Measurements from ENCODE around the gene FRY. TPM values are rescaled to one million over a fixed set of nuclear protein-coding genes. Genes with fewer than 3 reads are reported as not detected.

Gene FRY
- total RNA-seq, 4 donors from 2014 or later: 27.4 to 50.4 (median 39.4) TPM

- intact Hi-C loops (cut with DNase I): no loop called here
- H3K4me3 ChIP-seq (replicated peaks in 1 of 3): no peak overlapping the region
- no peaks in the 10 kb centered on the region for H3K36me3 ChIP-seq
- DNase-seq: no peak
- 83 to 85% methylated on average over 6 of the region's 6 CpGs for WGBS, 2 donors
- H3K27ac ChIP-seq: no peak overlapping the region
- TF ChIP-seq CTCF (IDR thresholded peaks at IDR 0.05) (no peak), POLR2A (IDR thresholded peaks at IDR 0.05) (no peak)
- H3K4me1 ChIP-seq: peaks cover 0 to 5% of the 10 kb centered on the region in 2 donors
- H3K27me3 ChIP-seq: no peaks in the 10 kb centered on the region
- H3K9me3 ChIP-seq: no peaks in the 10 kb centered on the region
Measured at GRCh38 chr13:32316501-32316900, 284.9 kb downstream of the FRY start.

GRCh38 chr13:32317716-32318465, 286.3 kb downstream of the FRY start:
- H3K4me3 ChIP-seq (replicated peaks in 1 of 3): no peak overlapping the region
- intact Hi-C loops (cut with DNase I): no loop called here
- peaks cover 0 to 5% of the 10 kb centered on the region in 2 donors for H3K4me1 ChIP-seq
- no peak overlapping the region for H3K27ac ChIP-seq
- DNase-seq: no peak
- 87 to 91% methylated on average over 2 of the region's 2 CpGs for WGBS, 2 donors
- no peak for TF ChIP-seq CTCF (IDR thresholded peaks at IDR 0.05)
- TF ChIP-seq POLR2A (IDR thresholded peaks at IDR 0.05): no peak
- H3K36me3 ChIP-seq: no peaks in the 10 kb centered on the region
- no peaks in the 10 kb centered on the region for H3K9me3 ChIP-seq
- H3K27me3 ChIP-seq: no peaks in the 10 kb centered on the region

GRCh38 chr13:32320528-32320927, 289.0 kb downstream of the FRY start:
- H3K27me3 ChIP-seq: no peaks in the 10 kb centered on the region
- TF ChIP-seq POLR2A (IDR thresholded peaks at IDR 0.05): no peak
- TF ChIP-seq CTCF (IDR thresholded peaks at IDR 0.05): no peak

GRCh38 chr13:32323912-32324311, 292.3 kb downstream of the FRY start:
- Histone ChIP-seq H3K9me3 (no peaks in the 10 kb centered on the region), H3K4me3 (replicated peaks in 1 of 3) (no peak overlapping the region), H3K27ac (no peak overlapping the region), H3K4me1 (no peaks in the 10 kb centered on the region), H3K36me3 (no peaks in the 10 kb centered on the region), H3K27me3 (no peaks in the 10 kb centered on the region)
- DNase-seq: no peak
- intact Hi-C loops (cut with DNase I): no loop called here
- no peak for TF ChIP-seq POLR2A (IDR thresholded peaks at IDR 0.05)
- TF ChIP-seq CTCF (IDR thresholded peaks at IDR 0.05): no peak

More at GRCh38 chr13:32320528-32320927, 289.0 kb downstream of the FRY start:
- Histone ChIP-seq H3K27ac (no peak overlapping the region), H3K9me3 (no peaks in the 10 kb centered on the region), H3K4me1 (peaks cover 0 to 5% of the 10 kb centered on the region in 2 donors), H3K4me3 (replicated peaks in 1 of 3) (no peak overlapping the region), H3K36me3 (no peaks in the 10 kb centered on the region)
- DNase-seq: no peak
- WGBS, 2 donors: 87 to 89% methylated on average over 4 of the region's 4 CpGs
- intact Hi-C loops (cut with DNase I): no loop called here

- no peak overlapping the region for H3K27ac ChIP-seq
- intact Hi-C loops (cut with DNase I): no loop called here
- TF ChIP-seq CTCF (IDR thresholded peaks at IDR 0.05) (no peak), POLR2A (IDR thresholded peaks at IDR 0.05) (no peak)
- H3K4me3 ChIP-seq (replicated peaks in 1 of 3): no peak overlapping the region
- H3K4me1 ChIP-seq: no peaks in the 10 kb centered on the region
- H3K27me3 ChIP-seq: no peaks in the 10 kb centered on the region
- no peaks in the 10 kb centered on the region for H3K9me3 ChIP-seq
- WGBS, 2 donors: 97% methylated on average over 2 of the region's 2 CpGs
- no peaks in the 10 kb centered on the region for H3K36me3 ChIP-seq
- DNase-seq: no peak
Measured at GRCh38 chr13:32330441-32330840, 298.9 kb downstream of the FRY start.
